Cardiac muscle cell (in vitro differentiated cells and primary cell): ENCODE measurements around the gene MYO1H. TPM values are rescaled to one million over a fixed set of nuclear protein-coding genes. Genes with fewer than 3 reads are reported as not detected.

Experiments used
- DNase-seq, 2 donors: peaks; one replicate each; pipeline versions ENCODE4 v3.0.0 to v3.0.0-alpha.2; 2010 to 2017; ENCODE audit warnings: low read depth in 1 of 2, low spot score in 1 of 2
- H3K27ac ChIP-seq: fragments of 200-600 bp; sonication (generic); 2 replicates; pipeline ENCODE4 v1.5.1; 2016
- H3K27me3 ChIP-seq: fragments of 200-600 bp; sonication (generic); 2 replicates; pipeline ENCODE4 v1.6.0; 2016; ENCODE audit warnings: control low read depth
- H3K36me3 ChIP-seq: fragments of 200-600 bp; sonication (generic); 2 replicates; pipeline ENCODE4 v1.5.1; 2016; ENCODE audit warnings: control low read depth
- H3K4me1 ChIP-seq: fragments of 200-600 bp; sonication (generic); 2 replicates; pipeline ENCODE4 v1.8.1; 2017; ENCODE audit warnings: low read depth, mild to moderate bottlenecking, mixed run types
- H3K4me3 ChIP-seq: fragments of 200-600 bp; sonication (generic); 2 replicates; pipeline ENCODE4 v1.5.1; 2016; ENCODE audit warnings: mild to moderate bottlenecking
- H3K9me3 ChIP-seq: fragments of 200-600 bp; sonication (generic); 2 replicates; pipeline ENCODE4 v1.5.1; 2017; ENCODE audit warnings: low read depth, mild to moderate bottlenecking, control low read depth
- CTCF ChIP-seq: IDR thresholded peaks from 2 replicates; pipeline ENCODE4 v1.5.1; 2012; ENCODE audit warnings: low read depth, mild to moderate bottlenecking, low read length
- polyA plus RNA-seq: library from polyadenylated mRNA; unstranded; fragments of >200 nt; fragmentation: Nextera tagmentation; extraction: Ambion mirVana; gene quantifications from 2 replicates; pipeline ENCODE4 v1.2.1, GENCODE V29; 2016
- total RNA-seq: library from RNA; depleted of rRNA; stranded (reverse); fragments of >200 nt; gene quantifications from 2 replicates; pipeline ENCODE4 v1.2.3, GENCODE V29; 2016

Gene MYO1H
- total and polyA plus RNA-seq, 2 experiments from 2014 or later, result not detected

- no peak for TF ChIP-seq CTCF
- no peak for DNase-seq
- no peaks in the 10 kb centered on the region for H3K4me1 ChIP-seq
- H3K36me3 ChIP-seq, result peaks cover 59% of the 10 kb centered on the region
- no peak overlapping the region for H3K4me3 ChIP-seq
- no peaks in the 10 kb centered on the region for H3K27me3 ChIP-seq
- H3K27ac ChIP-seq, result no peak overlapping the region
- H3K9me3 ChIP-seq, result no peaks in the 10 kb centered on the region
Measured at GRCh38 chr12:109492371-109492770, 144.7 kb downstream of the MYO1H start.

- no peaks in the 10 kb centered on the region for H3K27me3 ChIP-seq
- TF ChIP-seq CTCF, result no peak
- DNase-seq, result no peak
- peaks cover 59% of the 10 kb centered on the region for H3K36me3 ChIP-seq
- no peak overlapping the region for H3K4me3 ChIP-seq
- no peak overlapping the region for H3K27ac ChIP-seq
- H3K4me1 ChIP-seq, result no peaks in the 10 kb centered on the region
- no peaks in the 10 kb centered on the region for H3K9me3 ChIP-seq
Measured at GRCh38 chr12:109493090-109493489, 145.4 kb downstream of the MYO1H start.

DNA sequence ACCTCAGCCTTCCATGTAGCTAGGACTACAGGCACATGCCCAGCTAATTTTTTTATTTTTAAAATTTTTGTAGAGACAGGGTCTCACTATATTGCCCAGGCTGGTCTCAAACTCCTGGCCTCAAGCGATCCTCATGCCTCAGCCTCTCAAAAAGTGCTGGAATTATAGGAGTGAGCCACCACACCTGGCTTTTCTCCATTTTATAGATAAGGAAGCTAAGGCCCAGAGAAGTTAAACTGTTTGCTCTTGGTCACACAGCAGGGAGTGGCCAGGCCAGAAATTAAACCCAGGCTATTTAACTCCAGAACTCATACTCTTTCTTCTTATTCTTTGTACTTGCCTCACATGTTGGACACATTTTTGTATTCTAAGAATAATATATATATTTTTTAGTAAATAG is 146.2 kb downstream of the MYO1H start:
- no peak for DNase-seq

GRCh38 chr12:109494348-109494881 is 146.7 kb downstream of the MYO1H start:
- Histone ChIP-seq H3K9me3 (no peaks in the 10 kb centered on the region), H3K4me3 (no peak overlapping the region), H3K27me3 (no peaks in the 10 kb centered on the region), H3K4me1 (no peaks in the 10 kb centered on the region), H3K27ac (no peak overlapping the region), H3K36me3 (peaks cover 62% of the 10 kb centered on the region)
- no peak for TF ChIP-seq CTCF
- no peak for DNase-seq

More for the DNA sequence above, 146.2 kb downstream of the MYO1H start:
- no peaks in the 10 kb centered on the region for H3K4me1 ChIP-seq
- no peaks in the 10 kb centered on the region for H3K27me3 ChIP-seq
- H3K4me3 ChIP-seq, result no peak overlapping the region
- H3K27ac ChIP-seq, result no peak overlapping the region
- no peak for TF ChIP-seq CTCF
- H3K36me3 ChIP-seq, result peaks cover 59% of the 10 kb centered on the region
- no peaks in the 10 kb centered on the region for H3K9me3 ChIP-seq

DNA sequence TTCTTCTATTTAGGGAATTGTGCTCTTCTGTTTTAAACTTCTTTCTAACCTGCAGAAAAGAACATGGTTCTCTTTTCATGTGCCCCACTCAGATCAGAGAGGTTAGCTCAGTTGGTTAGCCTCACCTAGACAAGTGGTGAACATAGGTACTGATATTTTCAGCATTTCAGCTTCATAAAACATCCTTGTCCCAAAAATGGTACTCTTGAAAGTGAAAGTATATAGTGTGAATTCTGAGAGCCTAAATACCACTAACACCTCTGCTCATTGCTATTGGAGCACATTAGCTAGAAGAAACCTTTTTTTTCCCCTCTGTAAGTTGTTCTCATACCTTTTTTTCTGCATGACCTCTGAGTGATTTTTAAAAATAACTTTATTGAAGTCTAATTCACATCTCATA is 147.3 kb downstream of the MYO1H start:
- Histone ChIP-seq H3K9me3 (no peaks in the 10 kb centered on the region), H3K27me3 (no peaks in the 10 kb centered on the region), H3K36me3 (peaks cover 61% of the 10 kb centered on the region), H3K27ac (no peak overlapping the region), H3K4me3 (no peak overlapping the region), H3K4me1 (no peaks in the 10 kb centered on the region)
- TF ChIP-seq CTCF, result no peak
- no peak for DNase-seq

DNA sequence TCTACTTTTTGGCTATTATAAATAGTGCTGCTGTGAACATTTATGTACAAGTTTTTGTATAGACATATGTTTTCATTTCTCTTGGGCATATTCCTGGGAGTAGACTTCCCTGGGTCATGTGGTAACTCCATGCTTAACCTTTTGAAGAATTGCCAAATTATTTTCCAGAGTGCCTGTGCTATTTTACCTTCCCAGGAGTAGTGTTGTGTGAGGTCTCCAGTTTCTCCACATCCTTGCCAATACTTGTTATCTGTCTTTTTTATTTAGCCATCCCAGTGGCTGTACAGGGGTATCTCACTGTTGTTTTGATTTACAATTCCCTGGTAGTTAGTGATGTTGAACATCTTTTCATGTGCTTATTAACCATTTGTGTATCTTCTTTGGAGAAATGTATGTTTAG is 148.6 kb downstream of the MYO1H start:
- TF ChIP-seq CTCF, result no peak
- Histone ChIP-seq H3K4me3 (no peak overlapping the region), H3K27ac (no peak overlapping the region), H3K9me3 (no peaks in the 10 kb centered on the region), H3K27me3 (no peaks in the 10 kb centered on the region), H3K36me3 (peaks cover 62% of the 10 kb centered on the region), H3K4me1 (no peaks in the 10 kb centered on the region)
- no peak for DNase-seq
